ENCODE data around the gene ZMAT3. TPM values are rescaled to one million over a fixed set of nuclear protein-coding genes. Genes with fewer than 3 reads are reported as not detected.

Gene ZMAT3
- total and polyA plus RNA-seq, 2 of the 4 experiments (the other 2 are of a cell fraction), result 11.7 to 14.3 TPM

DNA sequence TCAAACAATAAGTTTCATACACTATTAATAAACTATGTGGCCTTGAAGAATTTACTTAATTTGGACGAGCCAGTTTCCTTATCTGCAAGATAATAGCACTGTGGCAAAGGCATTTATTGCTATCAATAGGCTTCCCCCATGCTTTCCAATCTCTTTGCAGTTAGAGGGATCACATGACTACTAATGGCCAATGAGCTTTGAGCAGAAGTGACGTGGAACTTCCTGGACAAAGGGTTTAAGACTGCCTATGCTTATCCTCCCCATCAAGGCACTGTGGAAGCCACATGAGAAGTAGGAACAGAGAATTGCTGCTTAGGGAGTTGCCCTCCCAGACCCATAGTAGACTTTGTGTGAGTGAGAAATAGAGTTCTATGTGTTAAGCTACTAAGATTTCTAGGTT lies 16.7 kb upstream of the ZMAT3 start:
- Histone ChIP-seq H3K9me3 (ENCODE audit: control insufficient read depth, insufficient read depth, low read length) (no peaks in the 10 kb centered on the region), H3K36me3 (ENCODE audit: control insufficient read depth, insufficient read depth, low read length) (no peaks in the 10 kb centered on the region), H3K9ac (ENCODE audit: low read depth, low read length) (no peak overlapping the region), H3K23ac (ENCODE audit: low read depth, low read length) (no peak overlapping the region), H3K27me3 (ENCODE audit: control insufficient read depth, insufficient read depth, low read length) (no peaks in the 10 kb centered on the region), H2AK9ac (replicated peaks; ENCODE audit: low read depth, low read length, poor library complexity) (no peak overlapping the region), H4K20me1 (ENCODE audit: insufficient read depth, low read length) (no peaks in the 10 kb centered on the region), H2AFZ (replicated peaks; ENCODE audit: low read length, poor library complexity) (no peak overlapping the region), H4K5ac (ENCODE audit: low read depth, low read length) (no peak overlapping the region), H3K4ac (ENCODE audit: low read depth, low read length) (no peak overlapping the region), H4K91ac (ENCODE audit: insufficient read depth, low read depth, low read length) (no peak overlapping the region), H3K9me1 (ENCODE audit: insufficient read depth, low read length) (no peaks in the 10 kb centered on the region), H3K14ac (replicated peaks; ENCODE audit: low read depth, low read length) (no peak overlapping the region), H2AK5ac (ENCODE audit: low read depth, low read length) (no peak overlapping the region), H2BK120ac (ENCODE audit: low read depth, low read length) (no peak overlapping the region), H2BK5ac (ENCODE audit: low read depth, low read length, poor library complexity, severe bottlenecking) (no peak overlapping the region), H2BK20ac (ENCODE audit: low read depth, low read length) (no peak overlapping the region), H3K79me1 (ENCODE audit: low read depth in 1 of 2, low read length in 2 of 2) (no peaks in the 10 kb centered on the region), H3K18ac (ENCODE audit: low read depth, low read length) (no peak overlapping the region), H3K4me2 (ENCODE audit: low read depth, low read length) (no peak overlapping the region), H2BK15ac (ENCODE audit: low read depth, low read length) (no peak overlapping the region), H3K56ac (ENCODE audit: extremely low read depth, insufficient read depth, low read length) (no peak overlapping the region), H3K4me1 (ENCODE audit: control insufficient read depth, insufficient read depth, low read length) (no peaks in the 10 kb centered on the region), H3K27ac (ENCODE audit: insufficient read depth, low read length) (no peak overlapping the region), H3K4me3 (ENCODE audit: insufficient read depth, low read depth, low read length) (no peak overlapping the region), H4K8ac (ENCODE audit: low read depth in 2 of 2, low read length in 2 of 2) (no peak overlapping the region)
- ChIA-PET POLR2A (ENCODE audit: unreplicated experiment) (no interaction called here), CTCF (interaction anchor here (0.8 kb wide), 1 partner anchor 10 kb away, joined by 3 read pairs; no protein-coding TSS in a partner anchor)
- in situ Hi-C loops (cut with MboI; ENCODE audit: low sequenced_read_pairs), result no loop called here
- no peak for DNase-seq
- WGBS, 2 experiments (ENCODE audit: extremely low coverage in 2 of 2, insufficient read length in 1 of 2), result no CpG with 5 or more reads among the region's 2 CpGs
- dilution Hi-C loops (cut with HindIII; ENCODE audit: low sequenced_read_pairs, unreplicated experiment), result no loop called here
- intact Hi-C loops (cut with micrococcal nuclease), result no loop called here
- no TSS peak for BruUV-seq (replicated peaks)
- no peak for ATAC-seq (ENCODE audit: low read depth)
- TF ChIP-seq CTCF (conservative IDR thresholded peaks at IDR 0.05; ENCODE audit: low read depth, low read length), result no peak
- TF ChIP-seq RCOR1 (IDR thresholded peaks at IDR 0.05; ENCODE audit: insufficient replicate concordance, low read length), result no peak
- TF ChIP-seq SMC3 (IDR thresholded peaks at IDR 0.05; ENCODE audit: low read depth, low read length), result no peak
- no peak for TF ChIP-seq USF2 (IDR thresholded peaks at IDR 0.05; ENCODE audit: low read depth, low read length)
- TF ChIP-seq ELK1 (IDR thresholded peaks at IDR 0.05; ENCODE audit: borderline replicate concordance, low read depth, low read length), result no peak
- no peak for TF ChIP-seq RAD21 (IDR thresholded peaks at IDR 0.05; ENCODE audit: low read length)
- no peak for TF ChIP-seq POLR2A (IDR thresholded peaks at IDR 0.05; ENCODE audit: low read depth, low read length)
- no peak for TF ChIP-seq MAFK (IDR thresholded peaks at IDR 0.05; ENCODE audit: low read depth, low read length)
- TF ChIP-seq NFE2L2 (IDR thresholded peaks at IDR 0.05; ENCODE audit: low read depth, low read length), result no peak
- no peak for TF ChIP-seq MXI1 (IDR thresholded peaks at IDR 0.05; ENCODE audit: borderline replicate concordance, low read depth, low read length)
- TF ChIP-seq BHLHE40 (IDR thresholded peaks at IDR 0.05; ENCODE audit: low read depth, low read length), result no peak

Measured in IMR-90 (cell line).